Measurements from ENCODE around the gene OR2T2.
"Not testable (repeated sequence)": the region's sequence is repeated elsewhere in the genome, so short reads cannot be mapped to it uniquely, and the experiment has no call there.

OR2T2 gene, protein sequence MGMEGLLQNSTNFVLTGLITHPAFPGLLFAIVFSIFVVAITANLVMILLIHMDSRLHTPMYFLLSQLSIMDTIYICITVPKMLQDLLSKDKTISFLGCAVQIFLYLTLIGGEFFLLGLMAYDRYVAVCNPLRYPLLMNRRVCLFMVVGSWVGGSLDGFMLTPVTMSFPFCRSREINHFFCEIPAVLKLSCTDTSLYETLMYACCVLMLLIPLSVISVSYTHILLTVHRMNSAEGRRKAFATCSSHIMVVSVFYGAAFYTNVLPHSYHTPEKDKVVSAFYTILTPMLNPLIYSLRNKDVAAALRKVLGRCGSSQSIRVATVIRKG

GRCh38 chr1:248445399-248445798, at the start of gene OR2T2:
Gene OR2T2 (plus strand): TSS chr1:248445637. CDS start chr1:248452798, 7,161 bp downstream.
- DNase-seq = not testable (repeated sequence)

DNA sequence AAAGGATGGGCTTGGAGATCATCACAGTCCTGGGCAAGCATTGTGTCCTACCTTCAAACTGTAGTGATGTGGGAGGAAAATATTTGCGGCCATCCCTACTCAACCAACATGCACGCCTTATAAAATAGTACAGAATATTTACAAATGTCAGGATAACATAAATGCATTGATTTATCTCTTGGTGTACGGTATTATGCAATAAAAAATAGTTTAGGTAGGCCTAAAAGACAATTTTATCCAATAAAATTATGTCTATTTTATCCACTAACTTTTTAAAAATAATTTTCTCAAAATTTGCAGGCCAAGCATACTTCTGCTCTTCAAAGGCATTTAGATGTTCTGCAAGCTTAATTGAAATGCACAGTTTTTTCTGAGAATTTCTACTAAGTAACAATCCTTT, 42.7 kb upstream of the OR2T2 start, which contains the start of gene OR2T1:
Gene OR2T1 (plus strand): TSS at position 301 of the 400 bp plus-strand sequence. CDS start 3,100 bp downstream, outside the sequence.
- DNase-seq = no peak

- no peak for DNase-seq
These were observed 41.4 kb upstream of the OR2T2 start for GRCh38 chr1:248404024-248404423.

- no peak for DNase-seq
These were observed 38.4 kb upstream of the OR2T2 start for GRCh38 chr1:248406721-248407692.

- DNase-seq = no peak
These were observed 29.2 kb upstream of the OR2T2 start for GRCh38 chr1:248416226-248416625.

- DNase-seq = no peak
These were observed 27.6 kb upstream of the OR2T2 start for GRCh38 chr1:248417854-248418253.

GRCh38 chr1:248421384-248421783, 24.1 kb upstream of the OR2T2 start:
- no peak for DNase-seq

- not testable (repeated sequence) for DNase-seq
These were observed 17.8 kb upstream of the OR2T2 start for GRCh38 chr1:248427526-248428191.

DNA sequence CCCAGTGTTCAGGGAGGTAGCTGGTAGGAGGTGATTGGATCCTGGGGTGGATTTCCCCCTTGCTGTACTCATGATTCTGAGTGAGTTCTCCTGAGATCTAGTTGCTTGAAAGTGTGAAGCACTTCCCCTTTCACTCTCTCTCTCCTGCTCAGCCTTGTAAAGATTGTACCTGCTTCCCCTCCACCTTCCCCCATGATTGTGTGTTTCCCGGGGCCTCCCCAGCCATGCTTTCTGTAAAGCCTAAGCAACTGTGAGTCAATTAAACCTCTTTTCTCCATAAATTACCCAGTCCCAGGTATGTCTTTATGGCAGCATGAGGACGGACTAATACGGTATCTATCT, 17.3 kb upstream of the OR2T2 start:
- DNase-seq = not testable (repeated sequence)

- DNase-seq = not testable (repeated sequence)
These were observed 13.8 kb upstream of the OR2T2 start for GRCh38 chr1:248431683-248432082.

- not testable (repeated sequence) for DNase-seq
These were observed 13.2 kb upstream of the OR2T2 start for GRCh38 chr1:248432201-248432600.

GRCh38 chr1:248433811-248434415, 11.5 kb upstream of the OR2T2 start:
- DNase-seq = not testable (repeated sequence)

- DNase-seq = not testable (repeated sequence)
These were observed 10.5 kb upstream of the OR2T2 start for GRCh38 chr1:248434913-248435312.

GRCh38 chr1:248436303-248436702, 9.1 kb upstream of the OR2T2 start:
- DNase-seq = not testable (repeated sequence)

- DNase-seq = not testable (repeated sequence)
These were observed 6.8 kb upstream of the OR2T2 start for GRCh38 chr1:248438668-248439067.

GRCh38 chr1:248439283-248439682, 6.2 kb upstream of the OR2T2 start:
- not testable (repeated sequence) for DNase-seq

DNA sequence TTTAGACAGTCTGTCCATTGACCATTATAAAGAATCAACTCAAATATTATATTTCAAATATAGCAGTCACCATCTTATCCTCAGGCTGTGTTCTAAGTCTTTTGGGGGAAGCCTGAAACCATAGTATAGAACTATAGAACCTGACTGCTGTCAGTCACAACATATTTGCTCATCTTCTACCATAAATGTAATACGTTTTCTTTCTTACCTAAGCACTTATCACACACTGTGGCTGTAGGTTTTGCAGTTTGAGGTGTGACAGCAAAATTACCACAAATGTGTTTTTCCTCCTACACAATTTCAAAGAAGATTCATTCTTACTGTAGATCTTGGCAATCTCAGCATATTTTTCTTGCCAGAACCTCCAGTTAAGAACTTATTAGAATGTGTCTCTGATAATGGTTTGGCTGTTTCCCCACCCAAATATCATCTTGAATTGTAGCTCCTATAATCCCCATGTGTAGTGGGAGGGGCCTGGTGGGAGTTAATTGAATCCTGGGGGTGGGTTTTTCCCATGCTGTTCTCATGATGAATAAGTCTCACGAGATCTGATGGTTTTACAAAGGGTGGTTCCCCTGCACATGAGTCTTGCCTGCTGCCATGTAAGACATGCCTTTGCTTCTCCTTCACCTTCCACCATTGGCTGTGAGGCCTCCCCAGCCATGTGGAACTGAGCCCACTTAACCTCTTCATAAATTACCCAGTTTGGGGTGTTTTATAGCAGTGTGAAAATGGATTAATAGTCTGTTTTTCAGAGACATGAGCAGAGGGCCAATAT, 2.7 kb upstream of the OR2T2 start:
- DNase-seq = not testable (repeated sequence)

- not testable (repeated sequence) for DNase-seq
These were observed 834 bp upstream of the OR2T2 start for GRCh38 chr1:248444603-248445002.

DNA sequence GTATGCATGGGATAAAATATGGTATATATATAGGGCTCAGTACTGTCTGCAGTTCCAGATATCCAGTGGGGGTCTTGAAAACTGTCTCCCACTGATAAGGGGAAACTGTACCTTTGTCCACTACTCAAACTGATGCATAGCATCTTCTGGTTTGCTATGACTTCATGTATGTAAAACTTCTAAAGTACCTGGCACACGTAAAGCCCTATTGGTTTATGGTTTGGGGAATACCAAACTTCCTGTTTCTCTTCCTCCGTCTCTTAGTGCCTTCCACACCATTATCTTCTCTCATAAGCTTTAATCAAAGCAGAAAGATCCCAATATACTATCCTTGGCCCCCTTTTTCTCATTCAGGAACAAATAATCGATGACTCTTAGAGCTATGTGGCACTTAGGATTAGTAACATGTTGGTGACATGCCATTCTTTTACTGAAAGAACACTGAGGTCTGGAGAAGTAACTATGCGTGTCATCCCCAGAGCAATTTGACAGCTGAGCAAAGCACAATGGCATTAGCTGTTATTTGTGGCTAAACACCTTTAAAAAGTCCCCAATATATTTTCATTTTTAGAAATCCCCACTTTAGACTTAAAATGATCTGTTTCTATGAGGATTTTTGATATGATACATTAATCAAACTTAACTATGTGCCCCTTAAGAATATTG, 3.1 kb downstream of the OR2T2 start:
- not testable (repeated sequence) for DNase-seq

GRCh38 chr1:248449821-248450465, 4.5 kb downstream of the OR2T2 start:
- DNase-seq = not testable (repeated sequence)

Measured in NCI-H748 treated with DMSO at 0.1 percent for 48 hours (cell line).